ENCODE results near the gene S100B.
"Not testable (repeated sequence)": the region's sequence is repeated elsewhere in the genome, so short reads cannot be mapped to it uniquely, and the experiment has no call there.

Gene S100B

DNA sequence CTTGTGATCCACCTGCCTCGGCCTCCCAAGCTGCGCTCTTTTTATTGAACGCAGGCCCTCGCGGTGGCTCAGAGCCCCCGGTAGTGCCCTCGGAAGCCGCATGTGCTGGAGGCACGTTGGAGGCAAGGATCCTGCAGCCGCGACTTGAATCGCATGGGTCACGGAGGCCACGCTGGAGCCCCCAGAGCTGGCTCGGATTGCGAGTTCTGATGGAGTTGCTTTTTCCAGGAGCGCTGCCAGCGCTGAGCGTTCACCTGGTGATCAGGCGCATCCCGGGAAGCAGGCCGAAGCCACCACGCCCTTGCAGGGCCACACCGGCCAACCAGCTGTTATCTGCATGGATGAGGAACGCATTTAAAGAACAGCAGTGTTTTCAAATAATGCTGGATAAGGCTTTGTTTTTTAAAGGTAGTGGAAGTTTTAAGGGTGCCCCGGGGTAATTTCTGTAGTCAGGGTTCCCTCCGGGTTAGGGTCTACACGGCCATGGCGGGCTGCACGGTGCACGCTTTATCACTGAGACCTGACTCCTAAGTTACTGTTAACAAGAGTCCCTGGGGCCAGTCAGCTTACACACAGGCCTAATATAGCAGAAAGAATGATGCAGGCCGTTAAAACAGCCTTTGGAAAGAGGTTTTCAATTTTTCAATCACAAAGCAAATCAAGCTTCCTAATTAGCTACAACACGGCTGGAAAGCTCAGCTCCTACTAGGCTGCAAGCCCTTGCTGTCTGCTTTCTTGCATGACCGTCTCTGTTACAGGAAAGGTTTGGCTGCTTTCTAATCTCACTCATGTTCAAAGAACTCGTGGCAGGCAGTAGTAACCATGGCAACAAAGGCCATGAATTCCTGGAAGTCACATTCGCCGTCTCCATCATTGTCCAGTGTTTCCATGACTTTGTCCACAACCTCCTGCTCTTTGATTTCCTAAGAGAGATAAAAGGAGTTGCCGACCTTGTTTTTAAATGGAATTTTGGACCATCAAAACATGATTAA lies 6.0 kb downstream of the S100B start:
- DNase-seq: no peak

DNA sequence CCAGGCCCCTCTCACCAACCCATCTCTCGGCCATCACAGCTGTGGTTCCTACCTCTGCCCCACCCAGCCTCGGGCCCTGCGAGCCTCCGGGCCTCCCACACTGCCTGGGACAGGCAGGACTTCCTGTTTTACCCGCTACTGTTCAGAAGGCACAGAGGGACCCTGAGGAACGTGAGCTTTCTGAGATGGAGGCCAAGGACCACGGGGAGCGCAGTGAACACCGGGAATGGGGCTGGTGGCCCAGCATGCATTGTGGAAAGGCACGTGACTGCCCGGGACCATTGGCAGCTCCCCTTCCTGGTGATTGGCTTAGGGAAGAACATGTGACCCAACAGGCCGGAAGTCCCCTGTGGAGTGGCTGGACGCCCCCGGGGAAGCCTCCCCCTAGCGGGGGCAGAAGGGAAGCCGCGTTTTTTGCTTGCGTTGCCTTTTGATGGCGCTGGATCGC lies 7.0 kb downstream of the S100B start:
- DNase-seq: no peak

DNA sequence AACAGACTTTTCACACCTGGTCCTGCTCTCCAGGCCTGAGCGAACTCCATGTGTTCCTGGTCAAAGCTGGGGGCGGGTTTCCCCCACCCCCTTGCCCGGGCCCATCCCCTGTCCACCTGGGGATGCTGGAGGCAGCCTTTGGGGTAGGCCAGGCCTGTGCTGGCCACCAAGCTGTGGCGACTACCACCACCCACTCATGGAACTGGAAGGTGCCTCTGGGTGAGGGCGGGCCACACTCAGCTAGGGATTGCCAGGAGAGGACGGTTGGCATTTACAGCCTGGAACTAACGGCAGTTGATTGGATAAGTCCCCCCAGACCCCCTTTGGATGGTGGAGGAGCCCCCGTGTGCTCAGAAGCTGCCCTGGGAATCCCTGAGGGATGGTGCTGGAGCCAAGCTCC lies 7.9 kb downstream of the S100B start:
- no peak for DNase-seq

DNA sequence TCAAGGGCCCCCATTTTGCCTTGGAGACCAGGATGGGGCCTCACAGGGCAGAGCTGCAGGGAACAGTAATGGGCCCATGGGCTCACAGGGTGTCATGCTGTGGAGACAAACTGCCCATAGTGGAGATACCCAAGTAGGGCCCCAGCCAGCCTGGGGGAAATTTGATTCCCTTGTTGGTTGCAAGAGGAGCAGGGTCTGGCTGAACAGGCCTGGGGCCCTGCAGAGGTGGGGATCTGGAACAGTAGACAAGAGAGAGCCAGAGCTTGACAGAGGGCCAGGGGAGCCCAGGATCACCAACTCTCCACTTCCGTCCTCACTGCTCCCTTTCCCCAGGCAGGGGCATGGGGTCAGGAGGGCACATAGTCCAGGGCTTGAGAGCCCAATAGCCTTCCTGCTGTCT lies 8.7 kb downstream of the S100B start:
- DNase-seq: no peak

DNA sequence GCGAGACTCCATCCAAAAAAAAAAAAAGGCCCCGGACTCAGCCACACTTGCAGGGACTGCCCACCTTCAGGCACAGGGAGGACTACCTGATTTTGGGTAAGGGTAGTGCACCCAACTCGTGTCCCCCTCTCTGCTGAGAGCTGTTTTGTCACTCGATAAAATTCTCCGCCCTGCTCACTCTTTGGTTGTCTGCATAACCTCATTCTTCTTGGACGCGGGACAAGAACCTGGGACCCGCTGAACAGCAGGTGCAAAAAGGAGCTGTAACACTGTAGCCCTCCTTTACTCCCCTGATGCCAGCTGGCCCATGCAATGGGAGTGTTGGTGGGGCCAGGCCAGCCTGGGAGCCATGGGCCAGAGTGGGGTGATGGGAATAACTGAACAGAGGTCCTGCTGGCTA lies 10.6 kb downstream of the S100B start:
- no peak for DNase-seq

DNA sequence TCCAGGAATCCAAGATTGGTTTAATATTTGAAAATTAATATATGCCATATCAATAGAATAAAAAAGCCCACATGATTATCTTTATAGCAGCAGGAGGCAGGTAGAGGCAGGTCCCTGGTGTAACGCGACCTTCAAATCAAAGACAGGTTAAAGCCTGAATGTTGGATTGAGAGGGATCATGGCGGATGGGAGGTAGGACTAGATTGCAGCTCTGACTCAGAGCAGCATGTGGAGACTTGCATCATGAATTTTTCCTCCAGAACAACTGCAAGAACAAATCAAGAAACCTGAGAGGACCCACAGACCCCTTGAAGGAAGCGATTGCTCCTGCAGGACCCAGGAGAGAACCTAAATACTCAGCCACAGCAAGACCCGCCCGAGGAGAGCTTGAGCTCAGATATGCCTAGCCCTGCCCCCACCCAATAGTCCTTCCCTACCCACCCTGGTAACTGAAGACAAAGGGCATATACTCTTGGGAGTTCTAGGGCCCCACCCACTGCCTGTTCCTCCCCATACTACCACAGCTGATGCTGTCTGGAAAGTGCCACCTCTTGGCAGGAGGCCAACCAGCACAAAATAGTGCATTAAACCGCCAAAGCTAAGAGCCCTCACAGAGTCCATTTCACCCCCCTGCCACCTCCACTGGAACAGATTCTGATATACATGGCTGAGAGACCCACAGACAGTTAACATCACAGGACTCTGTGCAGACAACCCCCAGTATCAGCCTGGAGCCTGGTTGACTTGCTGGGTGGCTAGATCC lies 19.5 kb downstream of the S100B start:
- no peak for DNase-seq

DNA sequence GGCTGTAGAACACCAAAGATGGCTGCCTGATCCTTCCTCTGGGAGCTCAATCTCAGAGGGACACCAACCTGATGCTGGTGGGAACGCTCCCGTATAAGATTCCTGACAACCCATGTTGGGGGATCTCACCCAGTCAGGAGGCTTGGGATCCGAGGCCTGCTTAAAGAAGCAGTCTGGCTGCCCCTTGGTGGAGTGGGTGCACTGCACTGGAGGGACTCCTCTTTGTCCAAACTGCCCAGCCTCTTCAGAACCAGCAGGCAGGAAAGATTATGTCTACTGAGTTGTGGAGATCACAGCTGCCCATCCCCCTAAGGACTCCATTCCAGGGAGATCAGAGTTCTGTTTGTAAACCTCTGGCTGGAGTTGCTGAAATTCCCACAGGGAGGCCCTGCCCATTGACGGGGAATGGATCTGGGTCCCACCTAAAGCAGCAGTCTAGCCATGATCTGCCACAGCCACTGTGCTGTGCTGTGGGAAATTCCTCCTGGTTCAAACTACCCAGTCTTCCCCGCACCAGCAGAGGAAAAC lies 23.0 kb downstream of the S100B start:
- no peak for DNase-seq

DNA sequence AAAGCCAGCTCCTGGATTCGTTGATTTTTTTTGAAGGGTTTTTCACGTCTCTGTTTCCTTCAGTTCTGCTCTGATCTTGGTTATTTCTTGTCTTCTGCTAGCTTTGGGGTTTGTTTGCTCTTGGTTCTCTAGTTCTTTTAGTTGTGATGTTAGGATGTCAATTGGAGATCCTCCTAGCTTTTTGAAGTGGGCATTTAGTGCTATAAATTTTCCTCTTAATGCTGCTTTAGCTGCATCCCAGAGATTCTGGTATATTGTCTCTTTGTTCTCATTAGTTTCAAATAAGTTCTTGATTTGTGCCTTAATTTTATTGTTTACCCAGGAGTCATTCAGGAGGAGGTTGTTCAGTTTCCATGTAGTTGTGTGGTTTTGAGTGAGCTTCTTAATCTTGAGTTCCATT lies 25.5 kb downstream of the S100B start:
- not testable (repeated sequence) for DNase-seq

DNA sequence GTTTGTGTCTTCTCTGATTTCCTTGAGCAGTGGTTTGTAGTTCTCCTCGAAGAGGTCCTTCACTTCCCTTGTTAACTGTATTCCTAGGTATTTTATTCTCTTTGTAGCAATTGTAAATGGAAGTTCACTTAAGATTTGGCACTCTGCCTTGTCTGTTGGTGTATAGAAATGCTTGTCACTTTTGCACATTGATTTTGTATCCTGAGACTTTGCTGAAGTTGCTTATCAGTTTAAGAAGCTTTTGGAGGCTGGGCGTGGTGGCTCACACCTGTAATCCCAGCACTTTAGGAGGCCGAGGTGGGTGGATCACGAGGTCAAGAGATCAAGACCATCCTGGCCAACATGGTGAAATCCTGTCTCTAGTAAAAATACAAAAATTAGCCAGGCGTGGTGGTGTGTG lies 27.1 kb downstream of the S100B start:
- not testable (repeated sequence) for DNase-seq

DNA sequence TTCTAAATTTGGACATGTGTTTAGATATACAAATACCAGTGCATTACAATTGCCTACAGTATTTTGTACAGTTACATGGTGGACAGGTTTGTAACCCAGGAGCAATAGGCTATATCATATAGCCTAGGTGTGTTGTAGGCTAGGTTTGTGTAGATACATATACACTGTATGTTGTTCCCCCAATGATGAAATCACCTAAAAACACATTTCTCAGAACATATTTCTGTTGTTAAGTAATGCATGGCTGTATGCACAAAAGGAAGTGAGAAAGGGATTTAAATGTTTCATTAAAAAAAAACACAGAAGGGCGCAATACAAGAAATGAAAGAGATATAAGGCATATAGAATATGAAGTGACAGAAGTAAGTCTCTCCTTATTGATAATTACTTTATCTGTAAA lies 32.0 kb downstream of the S100B start:
- no peak for DNase-seq

DNA sequence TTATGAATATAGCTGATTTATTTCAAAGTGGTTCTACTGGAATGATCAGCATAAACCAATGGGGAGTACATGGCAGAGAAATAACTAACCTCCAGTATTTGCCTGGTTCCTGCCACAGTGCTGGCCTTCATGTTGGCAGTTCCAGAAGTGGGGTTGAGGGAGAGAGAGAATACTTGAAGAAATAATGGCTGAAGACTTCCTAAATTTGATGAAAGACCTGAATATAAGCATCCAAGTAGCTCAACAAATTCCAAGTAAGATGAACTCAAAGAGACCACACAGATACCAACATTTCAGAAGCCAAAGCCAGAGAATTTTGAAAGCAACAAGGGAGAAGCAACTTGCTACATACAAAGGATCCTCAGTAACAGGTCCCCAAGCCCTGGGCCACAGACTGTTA lies 34.3 kb downstream of the S100B start:
- no peak for DNase-seq

DNA sequence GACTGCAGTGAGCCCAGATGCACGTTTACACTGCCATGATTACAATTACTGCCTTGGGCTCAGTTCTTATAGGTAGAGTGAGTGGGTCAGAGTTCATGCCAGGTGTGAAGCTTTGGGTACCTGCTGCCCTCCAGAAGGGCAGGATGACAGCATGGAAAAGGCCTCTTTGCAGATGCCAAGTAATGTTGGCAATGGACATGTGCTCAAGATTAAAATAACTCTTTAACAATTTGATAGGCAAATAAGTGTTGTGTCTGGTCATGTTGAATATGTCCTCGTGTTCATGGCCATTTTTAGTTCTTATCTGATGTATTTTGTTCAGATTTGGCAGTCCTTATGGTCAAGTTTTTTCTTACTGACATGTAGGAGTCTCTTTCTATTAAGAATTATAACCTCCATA lies 34.8 kb downstream of the S100B start:
- no peak for DNase-seq

DNA sequence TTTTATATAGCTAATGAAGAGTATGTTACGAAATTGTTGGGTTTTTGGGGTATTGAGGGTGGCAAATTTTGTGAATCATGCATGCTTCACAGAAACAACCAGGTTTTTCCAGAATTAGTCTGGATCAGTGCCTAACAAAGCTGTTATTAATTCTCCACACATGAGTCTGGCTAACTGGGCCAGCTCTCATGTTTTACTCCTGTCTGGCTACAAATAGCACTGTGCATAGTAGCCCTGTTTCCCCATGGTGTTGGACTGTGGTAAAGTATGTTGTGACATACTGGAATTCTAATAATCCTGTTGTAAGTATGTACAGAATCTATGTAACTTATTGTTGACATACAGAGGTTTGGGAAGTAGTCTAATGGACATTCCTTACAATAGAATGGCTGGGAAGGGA lies 35.8 kb downstream of the S100B start:
- DNase-seq: no peak

DNA sequence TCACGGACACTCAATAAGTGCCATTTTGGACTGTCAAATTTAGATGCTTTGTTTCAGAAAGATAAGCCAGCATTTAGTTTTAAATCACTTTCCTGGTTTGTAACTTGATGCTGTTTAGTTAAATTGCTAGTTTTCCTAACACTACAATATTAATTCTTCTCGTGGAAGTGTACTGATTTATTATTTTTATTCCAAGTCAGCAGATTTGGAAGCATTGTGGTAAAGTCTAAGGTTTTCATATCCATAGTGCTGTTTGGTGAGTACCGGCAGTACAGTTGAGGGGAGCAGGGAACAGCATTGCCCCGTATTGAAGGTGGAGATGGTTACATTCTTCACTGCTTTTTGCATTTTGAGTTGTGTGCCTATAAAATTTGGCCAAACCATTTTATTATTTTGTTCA lies 36.3 kb downstream of the S100B start:
- DNase-seq: no peak

DNA sequence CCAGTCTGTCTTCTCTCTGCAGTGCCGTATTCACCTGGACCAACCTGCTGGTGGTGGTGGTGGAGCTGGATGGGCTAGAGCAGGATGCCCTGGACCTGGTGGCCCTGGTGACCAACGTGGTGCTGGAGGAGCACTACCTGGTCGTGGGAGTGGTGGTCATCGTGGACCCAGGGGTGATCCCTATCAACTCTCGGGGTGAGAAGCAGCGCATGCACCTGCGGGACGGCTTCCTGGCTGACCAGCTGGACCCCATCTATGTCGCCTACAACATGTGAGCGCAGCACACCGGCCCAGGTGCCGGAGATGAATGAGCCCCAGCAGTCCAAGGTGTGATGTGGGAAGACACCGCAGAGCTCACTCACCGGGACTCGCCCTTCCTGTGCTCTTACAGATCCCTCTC lies 37.5 kb downstream of the S100B start:
- DNase-seq: no peak

DNA sequence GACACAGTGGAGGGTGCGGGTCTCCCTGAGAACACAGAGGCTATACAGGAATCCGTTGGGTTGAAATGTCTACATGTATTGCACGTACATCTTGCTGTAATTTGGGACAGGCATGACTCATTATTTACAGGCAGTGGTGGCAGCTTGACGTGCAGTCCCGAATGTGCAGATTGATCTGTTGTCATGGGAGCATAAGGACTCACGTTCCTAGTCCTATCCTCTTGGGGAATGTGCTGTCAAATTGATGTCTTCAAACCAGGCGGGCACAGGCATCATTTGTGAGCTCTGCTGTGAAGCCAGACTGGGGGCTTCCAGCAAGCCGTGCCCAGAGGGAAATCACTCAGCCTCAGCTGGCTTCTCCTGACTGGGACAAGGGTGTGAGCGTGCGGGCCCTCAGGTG lies 40.5 kb downstream of the S100B start:
- DNase-seq: no peak

DNA sequence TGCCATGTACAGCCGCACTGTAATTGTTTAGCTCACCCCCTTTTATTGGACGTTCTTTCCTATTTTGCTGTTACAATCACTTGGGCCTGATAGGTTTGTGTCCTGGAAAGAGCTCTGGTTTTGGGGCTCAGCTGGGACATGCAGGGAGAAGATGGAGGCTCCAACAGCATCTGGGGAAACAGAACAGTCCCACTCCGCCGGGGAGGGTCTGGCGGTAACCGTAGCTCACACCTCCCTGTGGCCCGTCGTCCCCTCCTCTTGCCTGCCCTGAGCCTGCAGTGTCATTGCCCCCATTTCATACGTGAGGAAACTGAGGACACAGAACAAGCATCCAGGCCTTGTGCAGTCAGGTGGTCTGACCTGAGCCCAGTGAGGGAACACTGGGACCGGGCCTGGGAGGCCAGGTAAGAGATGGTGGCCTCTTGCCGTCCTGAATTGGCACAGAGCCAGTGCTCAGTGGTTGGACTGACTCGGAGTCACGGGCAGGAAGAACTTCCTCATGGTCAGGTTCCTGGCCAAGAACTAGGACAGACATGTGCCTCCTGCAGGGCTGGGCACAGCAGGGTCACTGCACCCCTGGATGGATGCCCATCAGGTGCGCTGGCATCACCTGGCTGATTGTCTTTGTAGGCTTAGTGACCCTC lies 41.8 kb downstream of the S100B start:
- DNase-seq: no peak

DNA sequence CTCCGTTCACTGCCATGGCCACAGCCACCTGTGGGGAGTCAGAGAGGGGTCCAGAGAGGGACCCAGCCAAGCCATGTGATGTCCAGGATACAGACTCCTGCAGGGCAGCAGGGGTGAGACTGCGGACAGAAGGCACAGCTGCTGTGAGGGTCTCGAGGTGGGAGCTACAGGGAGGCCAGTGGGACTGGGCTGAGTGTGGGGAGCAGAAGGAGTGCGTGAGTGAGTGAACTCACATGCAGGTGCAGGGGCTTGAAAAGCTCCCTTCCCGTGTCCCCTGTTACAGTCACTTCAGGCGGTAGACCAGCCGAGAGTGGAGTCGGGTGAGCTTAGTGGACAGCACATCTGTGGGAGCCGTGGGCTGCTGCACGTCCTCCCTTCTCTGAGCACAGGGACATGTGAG lies 42.4 kb downstream of the S100B start:
- DNase-seq: no peak

DNA sequence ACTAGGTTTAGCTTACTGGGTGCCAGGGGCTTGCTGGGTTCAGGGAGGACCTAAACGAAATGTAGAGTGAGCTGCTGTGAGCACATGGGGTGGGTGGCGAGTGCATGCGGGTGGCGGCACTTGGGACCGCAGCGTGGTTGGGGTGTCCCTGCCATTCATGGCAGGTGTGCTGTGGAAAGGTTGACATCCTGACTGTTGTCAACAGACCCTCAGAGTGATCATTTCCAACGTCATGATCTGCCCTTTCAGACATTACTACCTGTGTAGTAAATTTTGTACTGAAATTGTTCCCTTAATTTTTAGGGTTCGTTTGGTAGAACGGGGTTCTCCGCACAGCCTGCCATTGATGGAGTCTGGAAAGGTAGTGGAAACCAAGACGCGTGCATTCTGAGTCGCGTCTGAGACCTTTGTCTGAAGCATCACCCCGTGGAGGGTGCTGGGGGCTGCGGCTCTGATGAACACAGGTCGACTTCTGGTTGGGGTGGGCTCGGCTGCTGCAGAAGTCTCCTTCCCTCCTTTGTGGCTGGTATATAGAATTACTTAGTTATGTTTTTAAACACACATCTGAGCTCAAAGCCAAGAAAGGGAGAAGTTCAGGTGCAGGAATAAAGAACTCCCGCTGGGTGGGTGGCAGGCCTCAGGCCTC lies 43.3 kb downstream of the S100B start:
- no peak for DNase-seq

DNA sequence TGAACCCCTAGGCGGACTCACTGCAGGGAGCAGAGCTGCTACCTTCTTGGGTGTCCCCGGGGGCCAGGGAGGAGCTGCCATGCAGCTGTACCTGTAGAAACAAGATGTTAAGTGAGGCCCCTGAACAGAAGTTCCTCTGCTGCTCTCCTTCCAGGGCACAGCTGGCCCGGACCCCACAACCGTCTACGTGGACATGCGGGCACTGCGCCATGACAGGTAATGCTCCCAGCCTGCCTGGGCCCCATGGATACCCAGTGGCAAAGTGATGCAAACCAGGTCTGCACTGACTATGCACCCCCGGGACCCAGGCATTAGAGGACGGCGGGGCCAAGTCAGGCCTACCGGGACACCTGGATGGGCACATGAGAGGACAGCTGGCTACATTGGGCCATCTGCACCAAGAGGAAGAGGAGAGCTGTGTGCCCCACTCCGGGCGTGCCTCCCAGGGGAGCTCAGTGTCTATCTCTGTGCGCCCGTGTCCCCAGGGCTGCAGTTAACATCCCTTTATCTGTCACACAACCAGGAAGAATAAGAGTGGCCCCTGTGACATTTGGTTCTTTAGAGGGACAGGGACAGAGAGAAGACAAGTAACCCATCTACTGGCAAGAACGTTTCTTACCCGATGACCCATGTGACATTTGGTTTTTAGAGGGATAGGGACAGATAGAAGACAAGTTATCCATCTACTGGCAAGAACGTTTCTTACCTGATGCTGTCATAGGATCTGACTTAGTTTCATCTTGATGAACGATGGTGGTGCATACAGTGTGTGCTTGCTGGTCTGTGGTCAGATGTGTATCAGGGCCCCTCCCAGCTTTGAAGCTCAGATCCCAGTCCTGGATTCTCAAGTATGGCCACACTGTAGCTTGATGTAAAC lies 44.1 kb downstream of the S100B start:
- DNase-seq: no peak

DNA sequence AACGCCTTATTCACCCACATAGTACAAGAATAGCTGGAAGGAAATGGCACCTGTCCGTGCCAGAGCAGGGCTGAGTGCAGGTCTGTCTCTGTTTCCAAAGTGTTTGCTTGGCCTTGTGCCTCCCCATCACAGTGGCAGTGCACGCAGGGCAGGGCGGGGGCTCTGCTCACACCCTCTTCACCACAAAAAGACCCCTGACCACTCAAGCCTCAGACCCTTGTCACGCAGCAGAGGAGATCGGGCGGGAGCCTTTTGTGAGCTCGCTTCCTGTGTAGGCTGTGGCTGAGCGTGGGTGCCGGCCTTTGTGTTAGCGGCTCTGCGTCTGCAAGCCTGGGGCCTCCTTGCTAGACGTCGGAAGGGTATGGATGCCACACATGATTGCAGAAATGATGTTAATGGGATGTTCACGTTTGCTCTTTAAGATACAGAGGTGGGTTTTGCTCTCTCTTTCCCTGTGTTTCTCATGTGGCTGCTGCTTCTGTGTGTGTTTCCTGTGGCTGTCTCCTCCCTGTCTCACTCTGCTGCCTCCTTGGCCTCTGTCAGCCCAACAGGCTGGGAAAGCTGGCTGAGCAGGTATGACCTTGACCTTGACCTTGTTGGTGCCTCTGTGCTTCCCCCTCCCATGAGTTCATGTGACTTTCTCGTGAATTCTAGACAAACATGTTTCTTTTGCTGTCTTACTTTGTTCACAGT lies 45.4 kb downstream of the S100B start:
- DNase-seq: peak; percentile 66
